NCI-H1105 treated with DMSO at 0.1 percent for 48 hours (cell line): ENCODE results near the gene AQP4.

ENCODE experiments used
- DNase-seq: peaks from one replicate; lab custom pipeline; 2025; lab: John Stamatoyannopoulos, UW

Gene AQP4

GRCh38 chr18:26865557-26865956 is at the start of gene AQP4:
Gene AQP4 (minus strand): TSS chr18:26865707. CDS start chr18:26865689, 18 bp downstream.
- peak; percentile 45 for DNase-seq

- no peak for DNase-seq
These were observed 46.3 kb upstream of the AQP4 start for GRCh38 chr18:26911840-26912239.

GRCh38 chr18:26909599-26910290 is 44.2 kb upstream of the AQP4 start:
- no peak for DNase-seq

- no peak for DNase-seq
These were observed 43.4 kb upstream of the AQP4 start for GRCh38 chr18:26908906-26909305.

- no peak for DNase-seq
These were observed 36.8 kb upstream of the AQP4 start for GRCh38 chr18:26902291-26902690.

- no peak for DNase-seq
These were observed 35.5 kb upstream of the AQP4 start for GRCh38 chr18:26901020-26901419.

GRCh38 chr18:26894426-26894825 is 28.9 kb upstream of the AQP4 start:
- no peak for DNase-seq

GRCh38 chr18:26893996-26894395 is 28.5 kb upstream of the AQP4 start:
- DNase-seq, result no peak

GRCh38 chr18:26888259-26888658 is 22.8 kb upstream of the AQP4 start:
- DNase-seq, result no peak

- DNase-seq, result no peak
These were observed 9.6 kb upstream of the AQP4 start for GRCh38 chr18:26875040-26875654.

- peak; percentile 9 for DNase-seq
These were observed 8.8 kb upstream of the AQP4 start for GRCh38 chr18:26874283-26874682.

- DNase-seq, result no peak
These were observed 4.1 kb upstream of the AQP4 start for GRCh38 chr18:26869640-26870039.

GRCh38 chr18:26868968-26869586 is 3.6 kb upstream of the AQP4 start:
- no peak for DNase-seq

- no peak for DNase-seq
These were observed 2.0 kb upstream of the AQP4 start for GRCh38 chr18:26867471-26867870.

- no peak for DNase-seq
These were observed 849 bp downstream of the AQP4 start for GRCh38 chr18:26864658-26865057.

- no peak for DNase-seq
These were observed 1.5 kb downstream of the AQP4 start for GRCh38 chr18:26863921-26864497.

- DNase-seq, result peak; percentile 87
These were observed 2.2 kb downstream of the AQP4 start for GRCh38 chr18:26863122-26863879.

GRCh38 chr18:26862084-26862483 is 3.4 kb downstream of the AQP4 start:
- DNase-seq, result no peak

- no peak for DNase-seq
These were observed 11.1 kb downstream of the AQP4 start for GRCh38 chr18:26854292-26854881.

- DNase-seq, result no peak
These were observed 12.1 kb downstream of the AQP4 start for GRCh38 chr18:26853401-26853800.

GRCh38 chr18:26843760-26844159 is 21.7 kb downstream of the AQP4 start:
- DNase-seq, result no peak

- no peak for DNase-seq
These were observed 24.5 kb downstream of the AQP4 start for GRCh38 chr18:26840965-26841364.
